Testis (tissue), 2 donors: Measurements from ENCODE around the gene ERO1A.

ENCODE experiments used
- CTCF ChIP-seq, 3 experiments: fragments of 450-650 bp in 2 of 3; fragments of 200-600 bp in 1 of 3; sonication (generic) in 1 of 3; IDR thresholded peaks; one replicate each; pipeline ENCODE4 v1.5.1; 2016 to 2019; ENCODE audit warnings: antibody characterized with exemption in 3 of 3, mild to moderate bottlenecking in 2 of 3, moderate library complexity in 1 of 3
- POLR2A ChIP-seq: fragments of 450-650 bp; IDR thresholded peaks from one replicate; pipeline ENCODE4 v1.6.1; 2017; ENCODE audit warnings: antibody characterized with exemption, mild to moderate bottlenecking, moderate library complexity

GRCh38 chr14:52706724-52707706 lies 11.7 kb upstream of the ERO1A start, which contains the start of gene PSMC6:
- TF ChIP-seq CTCF (IDR thresholded peaks at IDR 0.05) (no peak), POLR2A (peak; percentile 33)
